K562 (cell line): ENCODE measurements around the gene PHF21B. TPM values are rescaled to one million over a fixed set of nuclear protein-coding genes. Genes with fewer than 3 reads are reported as not detected.

Source experiments
- ATAC-seq: fragments of 200-7000 bp; cut with Tn5 transposase; 3 replicates; pipeline ENCODE4 v1.9.1; 2020; ENCODE audit warnings: moderate library complexity
- BruUV-seq: library from RNA; stranded (reverse); fragments of 400-500 nt; replicated peaks from 2 replicates; lab custom pipeline; 2021; lab: Mats Ljungman, UMichigan
- CTCF ChIA-PET: fragments of 300-600 bp; formaldehyde crosslinking; extraction: SDS; loops from one replicate; lab custom pipeline; 2021; ENCODE audit warnings: low intra/inter-chr PET ratio; lab: Yijun Ruan, JAX
- POLR2A ChIA-PET: fragments of 300-600, 350-650 bp; sonication (Branson Sonifier 250); formaldehyde crosslinking; extraction: SDS; loops from one replicate; lab custom pipeline; 2021; ENCODE audit warnings: antibody characterized with exemption, inconsistent platforms; lab: Yijun Ruan, JAX
- DNase-seq, 4 experiments: peaks; one replicate each; pipeline versions ENCODE4 v3.0.0 to v3.0.0-alpha.2; 2011 to 2018; ENCODE audit warnings: low spot score in 3 of 4, mixed read lengths in 3 of 4; ENCODE audit errors: extremely low read depth in 1 of 4
- FAIRE-seq: peaks from 2 replicates; lab custom pipeline; 2011; peaks lifted over from hg19 to GRCh38; lab: Jason Lieb, UNC
- H2AFZ ChIP-seq: 2 replicates; pipeline ENCODE4 v1.6.0; 2011; ENCODE audit warnings: low read depth, low read length, control low read depth, inconsistent platforms
- H3K27ac ChIP-seq: fragments of 200-600 bp; 3 replicates; pipeline ENCODE4 v1.8.0; 2011; ENCODE audit warnings: low read depth, mild to moderate bottlenecking, control low read depth, inconsistent platforms, low read length, moderate library complexity, mixed read lengths; ENCODE audit errors: extremely low read depth
- H3K27me3 ChIP-seq, 2 experiments: fragments of 300-600 bp in 1 of 2; 2 replicates in 1 of 2; 3 replicates in 1 of 2; pipeline versions ENCODE4 v1.6.0 to v1.8.0; 2011; ENCODE audit warnings: inconsistent platforms in 2 of 2, low read length in 2 of 2, mild to moderate bottlenecking in 1 of 2, mixed read lengths in 1 of 2, moderate library complexity in 1 of 2; ENCODE audit not compliant: control insufficient read depth in 2 of 2, insufficient read depth in 2 of 2
- H3K36me3 ChIP-seq: fragments of 300-600 bp; 3 replicates; pipeline ENCODE4 v1.8.0; 2011; ENCODE audit warnings: mild to moderate bottlenecking, low read length, inconsistent platforms; ENCODE audit not compliant: control insufficient read depth, insufficient read depth
- H3K4me1 ChIP-seq, 2 experiments: fragments of 200-600 bp in 1 of 2; replicated peaks in 1 of 2; 2 replicates in 1 of 2; 3 replicates in 1 of 2; pipeline versions ENCODE4 v1.5.1 to v1.8.0; 2011; ENCODE audit warnings: inconsistent platforms in 2 of 2, low read length in 2 of 2, mild to moderate bottlenecking in 1 of 2, mixed read lengths in 1 of 2, moderate library complexity in 1 of 2; ENCODE audit not compliant: control insufficient read depth in 2 of 2, insufficient read depth in 2 of 2
- H3K4me2 ChIP-seq: 2 replicates; pipeline ENCODE4 v1.6.1; 2011; ENCODE audit warnings: low read length, control low read depth, inconsistent platforms, mixed read lengths; ENCODE audit not compliant: insufficient read depth
- H3K4me3 ChIP-seq: fragments of 200-600 bp; sonication (generic), shearing (Covaris generic); 2 replicates; pipeline ENCODE4 v1.5.1; 2016; ENCODE audit warnings: control low read depth, inconsistent platforms
- H3K79me2 ChIP-seq: fragments of 200-600 bp; 3 replicates; pipeline ENCODE4 v1.8.0; 2011; ENCODE audit warnings: low read length, inconsistent platforms; ENCODE audit not compliant: control insufficient read depth, insufficient read depth
- H3K9ac ChIP-seq, 2 experiments: 2 replicates each; pipeline versions ENCODE4 v1.6.0 to v1.6.1; 2011; ENCODE audit warnings: low read depth in 2 of 2, low read length in 2 of 2, control low read depth in 1 of 2, inconsistent platforms in 1 of 2, mild to moderate bottlenecking in 1 of 2, mixed read lengths in 1 of 2; ENCODE audit not compliant: insufficient read depth in 1 of 2
- H3K9me1 ChIP-seq: one replicate; pipeline ENCODE4 v1.6.0; 2011; ENCODE audit warnings: inconsistent platforms, mild to moderate bottlenecking, low read length, moderate library complexity; ENCODE audit not compliant: control insufficient read depth, insufficient read depth
- H3K9me3 ChIP-seq: replicated peaks from 2 replicates; pipeline ENCODE4 v1.5.1; 2011; ENCODE audit warnings: low read depth, low read length, inconsistent platforms; ENCODE audit not compliant: control insufficient read depth, insufficient read depth
- H4K20me1 ChIP-seq: replicated peaks from 2 replicates; pipeline ENCODE4 v1.6.1; 2011; ENCODE audit warnings: low read length, inconsistent platforms, mixed read lengths; ENCODE audit not compliant: control insufficient read depth, insufficient read depth
- CEBPB ChIP-seq: fragments of 450-650 bp; IDR thresholded peaks from 2 replicates; pipeline ENCODE4 v1.6.1; 2016; ENCODE audit warnings: missing genetic modification characterization, missing compliant biosample characterization
- E2F8 ChIP-seq: fragments of 450-650 bp; IDR thresholded peaks from 2 replicates; pipeline ENCODE4 v1.7.1; 2018; ENCODE audit warnings: mild to moderate bottlenecking, low read depth; ENCODE audit not compliant: partially characterized antibody
- EP400 ChIP-seq: fragments of 450-650 bp; IDR thresholded peaks from 2 replicates; pipeline ENCODE4 v1.6.1; 2017; ENCODE audit warnings: antibody characterized with exemption, mild to moderate bottlenecking, moderate library complexity
- HNRNPLL ChIP-seq: fragments of 200-400 bp; formaldehyde crosslinking; IDR thresholded peaks from 2 replicates; pipeline ENCODE4 v1.6.1; 2017; ENCODE audit warnings: low read length, low read depth, mild to moderate bottlenecking; ENCODE audit not compliant: poor library complexity, severe bottlenecking
- MTF1 ChIP-seq: fragments of 250-450 bp; sonication (Bioruptor Pico); IDR thresholded peaks from 2 replicates; pipeline ENCODE4 v1.9.0; 2021; ENCODE audit warnings: moderate library complexity, mild to moderate bottlenecking, inconsistent platforms, borderline replicate concordance
- NFIC ChIP-seq: fragments of 450-650 bp; IDR thresholded peaks from 2 replicates; pipeline ENCODE4 v1.6.1; 2017; ENCODE audit warnings: mild to moderate bottlenecking, inconsistent platforms
- NONO ChIP-seq, 2 experiments: fragments of 200-400 bp in 1 of 2; fragments of 450-650 bp in 1 of 2; formaldehyde crosslinking in 1 of 2; IDR thresholded peaks; 2 replicates each; pipeline ENCODE4 v1.6.1; 2017; ENCODE audit warnings: low read depth in 2 of 2, mild to moderate bottlenecking in 2 of 2, moderate library complexity in 2 of 2, low read length in 1 of 2
- SMARCA4 ChIP-seq: fragments of 450-650 bp; IDR thresholded peaks from 2 replicates; pipeline ENCODE4 v1.6.1; 2016
- TAF7 ChIP-seq: fragments of 450-650 bp; IDR thresholded peaks from 2 replicates; pipeline ENCODE4 v1.6.1; 2016; ENCODE audit warnings: missing genetic modification characterization, missing compliant biosample characterization
- TBP ChIP-seq: optimal IDR thresholded peaks from 2 replicates; pipeline ENCODE3; 2011; ENCODE audit warnings: low read depth, low read length, improper control_type of control experiment
- U2AF1 ChIP-seq: fragments of 200-400 bp; formaldehyde crosslinking; optimal IDR thresholded peaks from 2 replicates; pipeline ENCODE3; 2017; ENCODE audit warnings: mild to moderate bottlenecking, low read depth, low read length, moderate library complexity
- WHSC1 ChIP-seq: IDR thresholded peaks from one replicate; pipeline ENCODE4 v1.6.1; 2012; ENCODE audit warnings: low read length, control low read depth, inconsistent platforms
- ZNF707 ChIP-seq: fragments of 250-450 bp; sonication (Bioruptor Pico); conservative IDR thresholded peaks from 2 replicates; pipeline ENCODE4 v1.8.0; 2022; ENCODE audit warnings: inconsistent platforms, mild to moderate bottlenecking, moderate library complexity
- WGBS: fragments of 100-300 bp; shearing (Covaris generic); methylation state at CpG from one replicate; pipeline ENCODE4 v1.1.6; 2016; ENCODE audit warnings: low coverage, mixed read lengths; ENCODE audit not compliant: insufficient coverage; ENCODE audit errors: missing lambda C conversion rate; 5-methylcytosine and 5-hydroxymethylcytosine counted together
- in situ Hi-C: fragments of 300-500 bp; cut with MboI; formaldehyde crosslinking; loops from 4 replicates; pipeline ENCODE4 v1.15.0; 2018; ENCODE audit warnings: inconsistent platforms, mixed read lengths
- intact Hi-C: fragments of 100-400 bp; cut with micrococcal nuclease; formaldehyde crosslinking; loops from 2 replicates; pipeline ENCODE4 v1.14.2; 2022
- polyA plus RNA-seq, 8 experiments: library from polyadenylated mRNA; depleted of rRNA in 4 of 8; stranded (reverse) in 5 of 8; unstranded in 3 of 8; fragments of >200 nt; fragmentation: Nextera tagmentation in 2 of 8; fragmentation: Illumina TruSeq in 1 of 8; extraction: Ambion mirVana in 2 of 8; extraction: Trizol in 1 of 8; gene quantifications; 2 replicates each; pipeline versions ENCODE4 v1.2.1 to v1.2.3, GENCODE V29; 2011 to 2014; ENCODE audit warnings: inconsistent platforms in 1 of 8, missing spikeins in 1 of 8
- total RNA-seq, 7 experiments: library from RNA; depleted of rRNA in 6 of 7; stranded (reverse); fragments of >200 nt in 6 of 7; fragmentation: Illumina TruSeq in 2 of 7; extraction: Trizol in 2 of 7; gene quantifications; 2 replicates each; pipeline versions ENCODE4 v1.2.1 to v1.2.3, GENCODE V29; 2011 to 2021; ENCODE audit warnings: low replicate concordance in 1 of 7
- TF ChIP-seq, protein P1 (sequence below): sonication (generic); formaldehyde crosslinking; IDR thresholded peaks from 2 replicates; pipeline ENCODE4 v1.8.0; 2022; ENCODE audit warnings: mild to moderate bottlenecking, missing genetic modification reagents, borderline replicate concordance
- TF ChIP-seq, protein P2 (sequence below): fragments of 250-450 bp; sonication (Bioruptor Pico); IDR thresholded peaks from 2 replicates; pipeline ENCODE4 v1.8.0; 2022; ENCODE audit warnings: inconsistent platforms, mild to moderate bottlenecking, moderate library complexity, borderline replicate concordance

PHF21B gene
- total and polyA plus RNA-seq, 9 of the 15 experiments (the other 6 are each of a cell fraction or from before 2014, with no cell fraction given), result 0.04 TPM; not detected in 8

GRCh38 chr22:44971651-44972362, 38.0 kb downstream of the PHF21B start (continued):
- TF ChIP-seq, protein P1, sequence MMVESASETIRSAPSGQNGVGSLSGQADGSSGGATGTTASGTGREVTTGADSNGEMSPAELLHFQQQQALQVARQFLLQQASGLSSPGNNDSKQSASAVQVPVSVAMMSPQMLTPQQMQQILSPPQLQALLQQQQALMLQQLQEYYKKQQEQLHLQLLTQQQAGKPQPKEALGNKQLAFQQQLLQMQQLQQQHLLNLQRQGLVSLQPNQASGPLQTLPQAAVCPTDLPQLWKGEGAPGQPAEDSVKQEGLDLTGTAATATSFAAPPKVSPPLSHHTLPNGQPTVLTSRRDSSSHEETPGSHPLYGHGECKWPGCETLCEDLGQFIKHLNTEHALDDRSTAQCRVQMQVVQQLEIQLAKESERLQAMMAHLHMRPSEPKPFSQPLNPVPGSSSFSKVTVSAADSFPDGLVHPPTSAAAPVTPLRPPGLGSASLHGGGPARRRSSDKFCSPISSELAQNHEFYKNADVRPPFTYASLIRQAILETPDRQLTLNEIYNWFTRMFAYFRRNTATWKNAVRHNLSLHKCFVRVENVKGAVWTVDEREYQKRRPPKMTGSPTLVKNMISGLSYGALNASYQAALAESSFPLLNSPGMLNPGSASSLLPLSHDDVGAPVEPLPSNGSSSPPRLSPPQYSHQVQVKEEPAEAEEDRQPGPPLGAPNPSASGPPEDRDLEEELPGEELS (CRISPR knock-in tag), result no peak
- TF ChIP-seq, all 486 proteins: peak for 0

DNA sequence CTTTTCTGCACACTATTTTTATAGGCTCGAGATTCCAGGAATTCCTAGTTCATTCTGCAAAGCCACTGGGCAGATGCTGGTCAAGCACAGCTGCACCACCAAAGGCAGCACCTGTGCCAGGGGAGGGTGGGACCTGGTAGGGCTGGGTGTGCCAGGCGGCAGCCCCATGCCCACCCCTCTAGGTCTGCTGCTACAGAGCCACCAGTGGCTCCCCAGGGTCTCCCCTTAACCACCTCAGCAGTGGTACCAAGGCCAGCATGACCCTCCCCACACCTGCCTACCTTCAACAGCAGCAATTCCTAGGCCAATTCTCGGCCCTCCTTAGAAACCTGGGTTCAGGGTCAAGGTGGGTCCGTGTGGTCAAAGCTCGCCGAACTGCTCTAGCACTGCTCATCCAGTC, 39.5 kb downstream of the PHF21B start:
- in situ Hi-C loops, result no loop called here
- WGBS, result 0% methylated on average over 5 of the region's 6 CpGs
- no peaks in the 10 kb centered on the region for H3K36me3 ChIP-seq
- no peak overlapping the region for H3K4me3 ChIP-seq
- H3K9me3 ChIP-seq, result no peaks in the 10 kb centered on the region
- no peak overlapping the region for H3K27ac ChIP-seq
- ChIA-PET CTCF (no interaction called here), POLR2A (interaction anchor here (0.6 kb wide), 1 partner anchor 90 kb away, joined by 4 read pairs; no protein-coding TSS in a partner anchor)
- intact Hi-C loops, result no loop called here
- DNase-seq, result no peak
- ATAC-seq, result no peak
- no peaks in the 10 kb centered on the region for H3K79me2 ChIP-seq
- no peak overlapping the region for H2AFZ ChIP-seq
- no peaks in the 10 kb centered on the region for H3K9me1 ChIP-seq
- peaks cover 3% of the 10 kb centered on the region; the same call in 1 of the 2 replicates for H4K20me1 ChIP-seq
- no peak overlapping the region for H3K4me2 ChIP-seq
- FAIRE-seq, result no peak
- peaks cover 0 to 7% of the 10 kb centered on the region in 2 experiments; a peak in 1 of 5 replicates for H3K27me3 ChIP-seq
- no peak overlapping the region for H3K9ac ChIP-seq
- no TSS peak for BruUV-seq
- H3K4me1 ChIP-seq, result no peaks in the 10 kb centered on the region
- no peak for TF ChIP-seq CEBPB
- TF ChIP-seq EP400, result no peak
- TF ChIP-seq MTF1 (CRISPR knock-in tag), result no peak
- no peak for TF ChIP-seq TAF7 (tag)
- no peak for TF ChIP-seq HNRNPLL
- TF ChIP-seq U2AF1, result no peak
- TF ChIP-seq E2F8, result no peak
- TF ChIP-seq ZNF707 (CRISPR knock-in tag), result no peak
- TF ChIP-seq WHSC1, result no peak
- no peak for TF ChIP-seq TBP
- no peak for TF ChIP-seq SMARCA4
- TF ChIP-seq, protein P2, sequence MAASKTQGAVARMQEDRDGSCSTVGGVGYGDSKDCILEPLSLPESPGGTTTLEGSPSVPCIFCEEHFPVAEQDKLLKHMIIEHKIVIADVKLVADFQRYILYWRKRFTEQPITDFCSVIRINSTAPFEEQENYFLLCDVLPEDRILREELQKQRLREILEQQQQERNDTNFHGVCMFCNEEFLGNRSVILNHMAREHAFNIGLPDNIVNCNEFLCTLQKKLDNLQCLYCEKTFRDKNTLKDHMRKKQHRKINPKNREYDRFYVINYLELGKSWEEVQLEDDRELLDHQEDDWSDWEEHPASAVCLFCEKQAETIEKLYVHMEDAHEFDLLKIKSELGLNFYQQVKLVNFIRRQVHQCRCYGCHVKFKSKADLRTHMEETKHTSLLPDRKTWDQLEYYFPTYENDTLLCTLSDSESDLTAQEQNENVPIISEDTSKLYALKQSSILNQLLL (CRISPR knock-in tag), result no peak
- no peak for TF ChIP-seq NONO (IDR thresholded peaks at IDR 0.05; ENCODE audit: low read depth in 2 of 2, low read length in 1 of 2)
- no peak for TF ChIP-seq NFIC
